Measurements from ENCODE around the gene SHISA7.

DNA sequence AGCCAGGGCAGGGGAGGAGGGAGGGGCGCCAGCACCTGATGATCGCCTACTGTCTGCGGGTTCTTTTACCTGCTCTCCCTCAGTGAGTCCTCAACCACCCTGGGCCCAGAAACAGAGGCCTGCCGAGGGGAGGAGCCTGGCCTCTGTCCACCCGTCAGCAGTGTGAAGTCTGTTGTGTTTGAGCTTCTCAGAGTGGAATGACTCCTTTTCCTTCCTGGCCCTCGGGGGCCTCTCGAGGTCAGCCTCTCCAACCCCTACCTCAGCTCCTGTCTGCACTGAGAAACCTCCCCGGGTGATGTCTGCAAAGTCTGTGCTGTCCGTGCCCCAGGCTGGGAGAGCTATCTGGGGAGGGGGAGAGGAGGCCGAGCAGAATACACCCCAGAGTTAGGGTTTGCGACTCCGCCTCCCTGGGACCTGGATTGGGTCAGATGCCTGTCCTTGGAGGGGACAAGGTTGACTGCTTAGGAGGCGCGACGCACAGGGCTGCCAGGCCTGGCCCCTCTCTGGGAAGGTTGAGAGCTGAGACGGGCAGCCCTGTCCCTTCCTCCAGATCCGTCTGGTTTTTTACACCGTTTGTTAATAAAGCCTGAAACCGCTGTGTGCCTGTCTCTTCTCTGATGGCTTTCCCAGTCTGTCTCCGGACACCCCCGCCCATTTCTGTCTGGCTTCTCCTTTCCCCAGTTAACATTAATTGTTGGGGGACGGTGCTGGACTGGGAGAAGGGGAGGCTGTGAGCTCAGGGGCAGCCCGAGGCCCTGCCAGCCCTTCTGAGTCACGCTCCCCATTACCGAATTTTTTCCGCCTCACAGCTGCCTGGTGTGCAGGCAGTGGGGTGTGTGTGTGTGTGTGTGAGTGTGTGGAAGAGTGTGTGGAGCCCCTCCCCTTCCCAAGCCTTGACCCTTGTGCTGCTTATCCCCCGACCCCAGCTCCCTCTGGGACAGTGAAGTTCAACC is 44.1 kb upstream of the SHISA7 start:
- TF ChIP-seq, protein P1, sequence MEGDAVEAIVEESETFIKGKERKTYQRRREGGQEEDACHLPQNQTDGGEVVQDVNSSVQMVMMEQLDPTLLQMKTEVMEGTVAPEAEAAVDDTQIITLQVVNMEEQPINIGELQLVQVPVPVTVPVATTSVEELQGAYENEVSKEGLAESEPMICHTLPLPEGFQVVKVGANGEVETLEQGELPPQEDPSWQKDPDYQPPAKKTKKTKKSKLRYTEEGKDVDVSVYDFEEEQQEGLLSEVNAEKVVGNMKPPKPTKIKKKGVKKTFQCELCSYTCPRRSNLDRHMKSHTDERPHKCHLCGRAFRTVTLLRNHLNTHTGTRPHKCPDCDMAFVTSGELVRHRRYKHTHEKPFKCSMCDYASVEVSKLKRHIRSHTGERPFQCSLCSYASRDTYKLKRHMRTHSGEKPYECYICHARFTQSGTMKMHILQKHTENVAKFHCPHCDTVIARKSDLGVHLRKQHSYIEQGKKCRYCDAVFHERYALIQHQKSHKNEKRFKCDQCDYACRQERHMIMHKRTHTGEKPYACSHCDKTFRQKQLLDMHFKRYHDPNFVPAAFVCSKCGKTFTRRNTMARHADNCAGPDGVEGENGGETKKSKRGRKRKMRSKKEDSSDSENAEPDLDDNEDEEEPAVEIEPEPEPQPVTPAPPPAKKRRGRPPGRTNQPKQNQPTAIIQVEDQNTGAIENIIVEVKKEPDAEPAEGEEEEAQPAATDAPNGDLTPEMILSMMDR (IDR thresholded peaks at IDR 0.05), result no peak
- TF ChIP-seq POLR2A (IDR thresholded peaks at IDR 0.05), result no peak
